GM12872 (cell line): Measurements from ENCODE around the gene KIF26B.

Experiments
- TF ChIP-seq, protein P1 (sequence below): IDR thresholded peaks from 3 replicates; pipeline ENCODE4 v1.5.1; 2011; ENCODE audit warnings: low read depth, mild to moderate bottlenecking, low read length, moderate library complexity; ENCODE audit not compliant: insufficient read depth

KIF26B gene

GRCh38 chr1:245650441-245650960 is 495.7 kb downstream of the KIF26B start:
- TF ChIP-seq, protein P1, sequence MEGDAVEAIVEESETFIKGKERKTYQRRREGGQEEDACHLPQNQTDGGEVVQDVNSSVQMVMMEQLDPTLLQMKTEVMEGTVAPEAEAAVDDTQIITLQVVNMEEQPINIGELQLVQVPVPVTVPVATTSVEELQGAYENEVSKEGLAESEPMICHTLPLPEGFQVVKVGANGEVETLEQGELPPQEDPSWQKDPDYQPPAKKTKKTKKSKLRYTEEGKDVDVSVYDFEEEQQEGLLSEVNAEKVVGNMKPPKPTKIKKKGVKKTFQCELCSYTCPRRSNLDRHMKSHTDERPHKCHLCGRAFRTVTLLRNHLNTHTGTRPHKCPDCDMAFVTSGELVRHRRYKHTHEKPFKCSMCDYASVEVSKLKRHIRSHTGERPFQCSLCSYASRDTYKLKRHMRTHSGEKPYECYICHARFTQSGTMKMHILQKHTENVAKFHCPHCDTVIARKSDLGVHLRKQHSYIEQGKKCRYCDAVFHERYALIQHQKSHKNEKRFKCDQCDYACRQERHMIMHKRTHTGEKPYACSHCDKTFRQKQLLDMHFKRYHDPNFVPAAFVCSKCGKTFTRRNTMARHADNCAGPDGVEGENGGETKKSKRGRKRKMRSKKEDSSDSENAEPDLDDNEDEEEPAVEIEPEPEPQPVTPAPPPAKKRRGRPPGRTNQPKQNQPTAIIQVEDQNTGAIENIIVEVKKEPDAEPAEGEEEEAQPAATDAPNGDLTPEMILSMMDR = no peak

DNA sequence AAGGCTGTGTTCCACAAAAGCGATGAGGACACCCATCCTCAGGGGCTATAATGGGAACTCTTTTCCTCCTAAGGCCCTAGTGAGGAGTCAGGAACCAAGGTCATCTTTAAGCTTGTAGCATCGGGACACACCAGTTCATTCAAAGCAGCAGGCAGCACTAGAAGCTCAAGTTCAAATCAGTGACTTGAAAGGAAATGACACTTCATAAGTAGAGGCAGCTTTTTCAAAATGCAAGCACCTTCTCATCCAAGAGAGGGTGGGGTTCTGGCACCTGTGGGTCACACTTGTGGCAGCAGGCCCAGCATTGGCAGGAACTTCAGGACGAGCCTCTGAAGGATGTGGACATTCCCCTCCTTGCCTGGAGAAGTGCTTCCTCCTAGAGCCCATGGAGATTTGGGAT is 496.3 kb downstream of the KIF26B start:
- TF ChIP-seq, protein P1 = no peak

DNA sequence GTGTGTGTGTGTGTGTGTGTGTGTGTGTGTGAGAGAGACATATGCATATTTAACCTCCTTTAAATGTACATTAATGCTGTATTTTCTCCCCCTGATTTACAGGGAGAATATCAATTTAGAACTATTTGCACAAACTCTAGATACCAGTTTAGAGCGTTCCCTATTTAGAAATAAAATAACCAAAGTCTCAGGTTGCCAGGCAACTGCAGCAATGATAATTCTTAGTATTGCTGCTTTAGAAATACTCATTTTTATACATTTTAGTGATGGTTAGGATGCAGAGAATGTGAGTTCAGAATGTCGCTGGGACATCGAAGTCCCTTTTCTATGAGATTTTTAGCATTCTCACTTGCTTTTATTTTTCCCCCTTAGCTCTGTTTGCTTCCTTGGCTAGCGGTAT is 497.3 kb downstream of the KIF26B start:
- TF ChIP-seq, protein P1 = no peak

DNA sequence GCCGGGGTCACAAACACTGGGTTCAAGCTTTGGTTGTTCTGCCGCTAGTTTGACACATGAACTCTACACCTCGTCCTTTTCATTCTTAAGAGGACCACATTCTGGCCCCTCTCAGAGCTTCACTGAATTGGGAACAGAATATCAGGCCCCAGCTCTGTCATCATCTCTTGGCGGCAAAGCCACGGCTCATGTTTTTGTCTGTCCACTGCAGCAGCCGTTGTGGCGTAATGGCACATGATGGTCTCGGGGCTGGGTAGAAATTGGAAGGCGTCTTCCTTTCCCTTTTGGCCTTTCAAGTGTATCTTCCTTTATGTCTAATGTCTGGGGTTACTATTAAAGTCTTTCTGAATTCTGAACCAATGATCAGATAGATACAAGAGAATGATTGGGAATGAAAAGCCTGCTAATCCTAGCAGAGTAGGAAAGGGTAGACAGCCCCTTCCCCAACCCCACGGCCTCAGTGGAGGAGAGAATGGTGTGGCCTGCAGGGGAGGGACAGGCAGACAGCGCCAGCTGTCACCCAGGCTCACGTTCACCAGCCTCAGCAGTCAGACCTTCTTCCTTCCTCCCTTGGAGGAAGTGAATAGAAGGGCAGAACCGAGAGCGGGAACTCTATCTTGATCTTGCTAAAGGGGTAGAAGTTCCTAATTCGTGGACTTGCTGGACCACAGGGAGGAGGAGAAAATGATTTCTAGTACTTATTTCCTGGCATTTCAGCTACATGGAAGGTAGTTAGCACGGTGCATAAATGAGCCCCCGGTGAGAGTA is 498.1 kb downstream of the KIF26B start:
- TF ChIP-seq, protein P1 = no peak

DNA sequence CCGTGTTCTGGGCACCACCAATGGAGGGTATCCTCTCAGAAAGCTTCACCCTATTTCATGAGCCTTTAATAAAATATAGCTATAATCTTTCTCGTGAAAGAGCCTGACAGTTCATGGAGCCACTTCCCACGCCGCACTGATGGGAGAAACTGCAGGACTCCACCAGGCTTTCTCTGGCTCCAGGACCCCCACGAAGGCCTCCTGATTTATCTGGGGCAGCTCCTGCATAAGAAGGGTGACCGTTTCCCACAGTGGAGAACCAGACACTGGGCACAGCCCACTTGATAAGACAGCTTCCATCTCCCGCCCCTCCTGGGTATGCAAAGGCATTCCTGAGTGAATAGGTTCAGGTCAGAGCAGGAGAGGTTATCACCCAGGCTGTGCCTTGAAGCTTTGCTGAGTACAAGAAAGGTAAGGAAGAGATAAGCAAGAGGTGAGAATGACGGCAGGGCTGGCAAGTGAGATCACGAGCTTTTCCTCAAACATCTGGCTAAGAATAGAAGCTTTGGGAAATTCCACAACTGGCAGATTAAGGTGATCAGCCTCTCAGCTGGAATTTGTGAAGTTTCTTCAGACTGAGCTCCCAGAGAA is 499.8 kb downstream of the KIF26B start:
- TF ChIP-seq, protein P1 = no peak

DNA sequence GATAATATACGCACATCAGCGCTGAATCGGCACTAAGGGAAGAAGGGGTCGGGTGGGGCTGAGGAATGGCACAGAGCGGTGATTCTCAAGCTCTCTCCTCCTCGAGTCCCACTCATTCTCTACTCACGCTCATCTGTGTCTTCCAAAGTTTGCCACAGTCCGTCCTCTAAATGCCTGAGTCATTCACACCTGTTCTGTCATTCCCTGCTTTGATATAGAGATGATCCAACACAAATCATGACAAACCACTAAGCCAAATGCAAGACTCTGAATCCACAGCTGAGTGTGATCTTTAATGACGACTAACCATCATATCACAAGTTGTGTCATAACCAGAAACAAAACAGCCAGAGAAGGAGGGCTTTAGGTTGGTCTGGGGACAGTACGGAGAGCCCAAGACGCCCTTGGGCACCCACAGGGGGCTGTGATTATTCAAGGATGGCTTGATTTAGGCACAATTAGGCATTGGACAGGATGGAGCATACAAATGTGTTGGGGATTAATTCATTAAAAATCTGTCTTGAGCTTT is 501.5 kb downstream of the KIF26B start:
- TF ChIP-seq, protein P1 = no peak

GRCh38 chr1:245657371-245657770 is 502.6 kb downstream of the KIF26B start:
- TF ChIP-seq, protein P1 = no peak
